Measurements from ENCODE around the gene SMIM8. TPM values are rescaled to one million over a fixed set of nuclear protein-coding genes. Genes with fewer than 3 reads are reported as not detected.

Gene SMIM8
- total RNA-seq, 1 donor from 2014 or later = 5.0 TPM

DNA sequence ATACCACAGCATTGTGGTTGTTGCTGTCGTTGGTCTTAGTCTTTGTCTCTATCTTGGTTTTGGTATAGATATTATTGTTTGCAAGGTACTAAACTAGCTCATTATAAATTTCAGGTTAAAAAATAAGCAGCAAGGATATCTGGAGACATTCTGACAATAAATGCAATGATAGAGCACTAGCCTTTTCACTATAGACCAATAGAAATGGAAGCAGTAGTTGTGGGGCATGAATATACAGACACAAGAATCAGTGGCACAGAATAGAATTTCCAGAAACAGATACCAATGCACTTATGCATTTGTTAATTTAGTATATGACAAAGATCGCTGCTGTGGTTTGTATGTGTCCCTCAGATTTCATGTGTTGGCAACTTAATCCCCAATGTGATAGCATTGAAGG lies 54.3 kb downstream of the SMIM8 start:
- DNase-seq (ENCODE audit: low read depth) = no peak
- Histone ChIP-seq H3K4me3 (ENCODE audit: low read depth, low read length) (no peak overlapping the region), H3K27me3 (ENCODE audit: control insufficient read depth, insufficient read depth, low read length) (no peaks in the 10 kb centered on the region), H3K36me3 (ENCODE audit: control insufficient read depth, insufficient read depth, low read length) (no peaks in the 10 kb centered on the region)
- FAIRE-seq = no peak
- TF ChIP-seq, protein P1, sequence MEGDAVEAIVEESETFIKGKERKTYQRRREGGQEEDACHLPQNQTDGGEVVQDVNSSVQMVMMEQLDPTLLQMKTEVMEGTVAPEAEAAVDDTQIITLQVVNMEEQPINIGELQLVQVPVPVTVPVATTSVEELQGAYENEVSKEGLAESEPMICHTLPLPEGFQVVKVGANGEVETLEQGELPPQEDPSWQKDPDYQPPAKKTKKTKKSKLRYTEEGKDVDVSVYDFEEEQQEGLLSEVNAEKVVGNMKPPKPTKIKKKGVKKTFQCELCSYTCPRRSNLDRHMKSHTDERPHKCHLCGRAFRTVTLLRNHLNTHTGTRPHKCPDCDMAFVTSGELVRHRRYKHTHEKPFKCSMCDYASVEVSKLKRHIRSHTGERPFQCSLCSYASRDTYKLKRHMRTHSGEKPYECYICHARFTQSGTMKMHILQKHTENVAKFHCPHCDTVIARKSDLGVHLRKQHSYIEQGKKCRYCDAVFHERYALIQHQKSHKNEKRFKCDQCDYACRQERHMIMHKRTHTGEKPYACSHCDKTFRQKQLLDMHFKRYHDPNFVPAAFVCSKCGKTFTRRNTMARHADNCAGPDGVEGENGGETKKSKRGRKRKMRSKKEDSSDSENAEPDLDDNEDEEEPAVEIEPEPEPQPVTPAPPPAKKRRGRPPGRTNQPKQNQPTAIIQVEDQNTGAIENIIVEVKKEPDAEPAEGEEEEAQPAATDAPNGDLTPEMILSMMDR (IDR thresholded peaks at IDR 0.05; ENCODE audit: insufficient read depth, low read length, severe bottlenecking) = no peak

DNA sequence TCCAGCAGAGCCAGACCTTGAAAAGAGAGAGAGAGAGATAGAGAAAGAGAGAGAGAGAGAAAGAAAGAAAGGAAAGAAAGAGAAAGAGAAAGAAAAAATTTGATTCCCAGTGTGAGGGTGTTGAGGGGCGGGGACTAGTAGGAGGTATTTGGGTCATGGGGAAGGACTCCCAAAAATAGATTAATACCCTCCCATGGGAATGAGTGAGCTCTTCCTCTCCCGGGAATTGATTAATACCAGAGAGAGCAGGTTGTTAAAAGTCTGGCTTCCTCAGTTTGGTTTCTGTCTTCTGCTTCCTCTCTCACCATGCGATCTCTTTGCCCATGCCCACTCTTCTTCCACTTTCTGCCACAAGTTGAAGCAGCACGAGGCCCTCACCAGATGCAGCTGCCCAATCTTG lies 56.6 kb downstream of the SMIM8 start:
- Histone ChIP-seq H3K27me3 (ENCODE audit: control insufficient read depth, insufficient read depth, low read length) (no peaks in the 10 kb centered on the region), H3K36me3 (ENCODE audit: control insufficient read depth, insufficient read depth, low read length) (no peaks in the 10 kb centered on the region), H3K4me3 (ENCODE audit: low read depth, low read length) (no peak overlapping the region)
- no peak for FAIRE-seq
- DNase-seq (ENCODE audit: low read depth) = no peak
- TF ChIP-seq, protein P1 (IDR thresholded peaks at IDR 0.05; ENCODE audit: insufficient read depth, low read length, severe bottlenecking) = no peak

DNA sequence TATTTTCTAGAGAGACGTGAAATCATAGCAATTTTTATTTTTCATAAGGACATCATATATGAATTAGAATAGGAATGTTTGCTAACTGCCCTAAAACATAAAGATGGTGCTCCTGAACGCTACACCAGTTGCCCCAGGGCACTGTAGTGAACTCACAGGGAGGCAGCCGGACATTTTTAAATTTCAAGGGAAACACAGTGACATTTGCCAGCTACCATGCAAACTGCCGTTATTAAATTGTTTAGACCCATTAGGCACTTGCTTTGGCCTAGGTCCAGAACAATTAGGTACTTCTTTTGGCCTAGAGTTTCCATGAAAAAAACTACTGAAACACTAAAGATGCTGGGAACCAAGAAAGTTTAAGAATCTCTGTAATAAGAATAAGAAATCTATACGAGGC lies 60.5 kb downstream of the SMIM8 start:
- Histone ChIP-seq H3K36me3 (ENCODE audit: control insufficient read depth, insufficient read depth, low read length) (no peaks in the 10 kb centered on the region), H3K4me3 (ENCODE audit: low read depth, low read length) (no peak overlapping the region), H3K27me3 (ENCODE audit: control insufficient read depth, insufficient read depth, low read length) (no peaks in the 10 kb centered on the region)
- FAIRE-seq (no peak), DNase-seq (ENCODE audit: low read depth) (no peak)
- TF ChIP-seq, protein P1 (IDR thresholded peaks at IDR 0.05; ENCODE audit: insufficient read depth, low read length, severe bottlenecking) = no peak

DNA sequence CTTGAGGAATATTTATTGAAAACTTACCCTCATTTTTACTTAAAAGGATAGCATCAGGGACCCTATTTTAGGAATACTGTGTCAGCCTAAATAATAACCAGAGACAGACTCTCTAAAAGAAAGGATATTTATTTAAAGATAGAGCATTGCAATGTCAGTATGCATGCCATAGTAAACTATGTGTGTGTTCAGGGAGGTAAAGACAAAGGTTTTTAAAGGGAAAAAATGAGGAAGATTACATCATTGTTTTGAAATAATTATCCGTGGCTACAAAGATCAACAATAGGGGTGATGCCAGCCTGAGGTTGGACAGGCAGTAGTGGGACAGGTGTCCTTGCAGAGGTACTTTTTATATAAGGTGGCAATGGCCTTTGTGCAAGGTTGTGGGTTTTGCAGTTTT lies 61.6 kb downstream of the SMIM8 start:
- TF ChIP-seq, protein P1 (IDR thresholded peaks at IDR 0.05; ENCODE audit: insufficient read depth, low read length, severe bottlenecking) = no peak
- H3K4me3 ChIP-seq (ENCODE audit: low read depth, low read length) = no peak overlapping the region
- no peak for FAIRE-seq

DNA sequence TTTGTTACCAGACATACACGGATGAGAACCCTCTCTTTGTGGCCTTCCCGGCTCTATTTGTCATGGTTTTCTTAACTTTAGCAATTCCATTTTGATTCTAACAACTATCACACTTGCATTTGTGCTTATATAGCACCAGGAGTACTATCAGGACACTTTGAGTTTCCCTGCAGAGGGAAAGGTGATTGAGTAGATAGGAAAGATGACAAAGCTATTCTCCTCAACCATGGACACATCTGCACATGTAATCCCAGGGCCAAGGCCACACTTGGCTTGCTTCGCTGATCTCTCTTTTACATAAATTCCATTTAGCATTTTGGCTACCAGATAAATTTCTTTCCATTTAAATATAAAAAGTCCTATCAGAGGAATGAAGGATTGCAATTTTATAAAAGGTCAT lies 62.1 kb downstream of the SMIM8 start:
- DNase-seq (ENCODE audit: low read depth) (no peak), FAIRE-seq (no peak)
- Histone ChIP-seq H3K4me3 (ENCODE audit: low read depth, low read length) (no peak overlapping the region), H3K36me3 (ENCODE audit: control insufficient read depth, insufficient read depth, low read length) (no peaks in the 10 kb centered on the region), H3K27me3 (ENCODE audit: control insufficient read depth, insufficient read depth, low read length) (no peaks in the 10 kb centered on the region)
- TF ChIP-seq, protein P1 (IDR thresholded peaks at IDR 0.05; ENCODE audit: insufficient read depth, low read length, severe bottlenecking) = no peak

More for the DNA sequence above, 61.6 kb downstream of the SMIM8 start:
- Histone ChIP-seq H3K36me3 (ENCODE audit: control insufficient read depth, insufficient read depth, low read length) (no peaks in the 10 kb centered on the region), H3K27me3 (ENCODE audit: control insufficient read depth, insufficient read depth, low read length) (no peaks in the 10 kb centered on the region)
- DNase-seq (ENCODE audit: low read depth) = no peak

DNA sequence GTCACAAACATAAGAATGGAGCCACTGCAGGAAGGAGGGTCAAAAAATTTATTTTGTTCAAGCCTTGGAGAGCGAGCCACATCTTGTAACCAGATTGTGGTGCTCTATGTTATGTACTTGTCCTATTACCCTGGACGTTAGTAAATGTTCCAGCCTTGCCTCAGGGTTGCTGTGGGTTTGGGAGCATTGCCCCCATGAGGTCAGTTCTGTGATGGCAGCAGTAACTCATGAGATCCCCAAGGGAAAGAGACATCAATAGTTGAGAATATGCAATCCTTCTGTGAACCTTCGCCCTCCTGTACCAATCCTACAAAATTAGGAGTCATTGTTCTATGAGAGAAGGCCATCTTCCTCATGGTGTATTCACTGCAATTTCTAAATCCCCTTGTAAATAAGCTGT lies 68.9 kb downstream of the SMIM8 start:
- TF ChIP-seq, protein P1 (IDR thresholded peaks at IDR 0.05; ENCODE audit: insufficient read depth, low read length, severe bottlenecking) = peak; percentile 47
- no peak for FAIRE-seq
- peak; percentile 35 for DNase-seq (ENCODE audit: low read depth)
- Histone ChIP-seq H3K4me3 (ENCODE audit: low read depth, low read length) (no peak overlapping the region), H3K36me3 (ENCODE audit: control insufficient read depth, insufficient read depth, low read length) (no peaks in the 10 kb centered on the region), H3K27me3 (ENCODE audit: control insufficient read depth, insufficient read depth, low read length) (no peaks in the 10 kb centered on the region)
